GM12874 (cell line): ENCODE measurements around the gene PYDC1.

ENCODE experiments used
- CTCF ChIP-seq: IDR thresholded peaks from 2 replicates; pipeline ENCODE4 v1.5.1; 2011; ENCODE audit warnings: low read depth, mild to moderate bottlenecking, control low read depth, low read length, moderate library complexity; ENCODE audit not compliant: insufficient read depth

The PYDC1 gene

GRCh38 chr16:31229501-31229900, 12.6 kb upstream of the PYDC1 start:
- no peak for TF ChIP-seq CTCF

- no peak for TF ChIP-seq CTCF
Measured at GRCh38 chr16:31228206-31228605, 11.3 kb upstream of the PYDC1 start.

DNA sequence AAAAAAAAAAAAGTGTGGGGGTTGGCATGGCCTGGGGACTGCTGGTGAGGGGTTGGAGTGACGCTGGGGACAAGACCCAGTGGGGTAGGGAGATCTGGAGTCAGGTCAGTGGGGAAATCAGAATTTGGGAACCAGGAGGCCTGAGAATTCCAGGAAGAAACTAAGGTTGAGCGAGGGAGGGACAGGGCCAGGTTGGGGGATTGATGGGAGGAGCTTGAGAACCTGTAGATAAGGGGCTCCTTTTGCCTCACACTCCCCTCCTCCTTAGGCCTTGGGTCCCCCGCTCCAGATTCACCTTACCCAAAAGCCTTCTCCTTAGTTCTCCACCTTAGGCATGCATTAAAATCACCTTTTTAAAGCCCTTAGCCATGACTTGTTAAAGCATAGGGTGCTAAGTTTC, 8.3 kb upstream of the PYDC1 start:
- TF ChIP-seq CTCF: no peak

- no peak for TF ChIP-seq CTCF
Measured at GRCh38 chr16:31224092-31224955, 7.4 kb upstream of the PYDC1 start.

- TF ChIP-seq CTCF: no peak
Measured at GRCh38 chr16:31223044-31223443, 6.1 kb upstream of the PYDC1 start.

DNA sequence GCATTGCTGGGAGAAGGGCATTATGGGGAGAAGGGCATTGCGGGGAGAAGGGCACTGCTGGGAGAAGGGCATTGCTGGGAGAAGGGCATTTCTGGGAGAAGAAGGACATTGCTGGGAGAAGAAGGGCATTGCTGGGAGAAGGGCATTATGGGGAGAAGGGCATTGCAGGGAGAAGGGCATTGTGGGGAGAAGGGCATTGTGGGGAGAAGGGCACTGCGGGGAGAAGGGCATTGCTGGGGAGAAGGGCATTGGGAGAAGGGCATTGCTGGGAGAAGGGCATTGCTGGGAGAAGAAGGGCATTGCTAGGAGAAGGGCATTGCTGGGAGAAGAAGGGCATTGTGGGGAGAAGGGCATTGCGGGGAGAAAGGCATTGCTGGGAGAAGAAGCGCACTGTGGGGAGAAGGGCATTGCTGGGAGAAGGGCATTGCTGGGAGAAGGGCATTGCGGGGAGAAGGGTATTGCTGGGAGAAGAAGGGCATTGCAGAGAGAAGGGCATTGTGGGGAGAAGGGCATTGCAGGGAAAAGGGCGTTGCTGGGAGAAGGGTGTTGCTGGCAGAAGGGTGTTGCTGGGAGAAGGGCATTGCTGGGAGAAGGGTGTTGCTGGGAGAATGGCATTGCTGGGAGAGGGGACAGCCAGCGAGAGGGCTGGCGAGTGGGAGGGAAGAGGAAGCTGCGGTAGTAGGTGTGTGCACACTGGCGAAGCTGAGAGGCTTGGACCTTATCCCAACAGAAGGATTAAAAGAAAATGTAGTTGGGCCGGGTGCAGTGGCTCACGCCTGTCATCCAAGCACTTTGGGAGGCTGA, 4.6 kb upstream of the PYDC1 start:
- TF ChIP-seq CTCF: no peak

GRCh38 chr16:31219154-31219741, 2.3 kb upstream of the PYDC1 start:
- no peak for TF ChIP-seq CTCF
